Measurements from ENCODE around the gene ABHD6. TPM values are rescaled to one million over a fixed set of nuclear protein-coding genes. Genes with fewer than 3 reads are reported as not detected.

The ABHD6 gene
- total RNA-seq, 1 donor from 2014 or later = 7.7 TPM

DNA sequence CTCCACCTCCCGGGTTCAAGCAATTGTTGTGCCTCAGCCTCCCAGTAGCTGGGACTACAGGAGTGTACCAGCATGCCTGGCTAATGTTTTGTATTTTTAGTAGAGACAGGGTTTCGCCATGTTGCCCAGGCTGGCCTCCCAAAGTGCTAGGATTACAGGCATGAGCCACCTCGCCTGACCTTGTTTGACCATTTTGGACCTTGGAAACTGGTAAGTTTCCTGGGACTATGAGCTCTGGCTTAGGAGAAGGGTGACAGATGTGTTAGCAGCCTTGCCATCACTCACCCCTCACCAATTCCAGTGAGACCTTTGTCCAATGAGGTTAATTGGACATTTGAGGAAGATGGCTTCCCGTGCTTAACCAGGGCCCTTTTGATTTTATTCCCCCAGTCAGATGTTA lies 46.7 kb upstream of the ABHD6 start:
- no peak for DNase-seq (ENCODE audit: low read depth)
- TF ChIP-seq, protein P1, sequence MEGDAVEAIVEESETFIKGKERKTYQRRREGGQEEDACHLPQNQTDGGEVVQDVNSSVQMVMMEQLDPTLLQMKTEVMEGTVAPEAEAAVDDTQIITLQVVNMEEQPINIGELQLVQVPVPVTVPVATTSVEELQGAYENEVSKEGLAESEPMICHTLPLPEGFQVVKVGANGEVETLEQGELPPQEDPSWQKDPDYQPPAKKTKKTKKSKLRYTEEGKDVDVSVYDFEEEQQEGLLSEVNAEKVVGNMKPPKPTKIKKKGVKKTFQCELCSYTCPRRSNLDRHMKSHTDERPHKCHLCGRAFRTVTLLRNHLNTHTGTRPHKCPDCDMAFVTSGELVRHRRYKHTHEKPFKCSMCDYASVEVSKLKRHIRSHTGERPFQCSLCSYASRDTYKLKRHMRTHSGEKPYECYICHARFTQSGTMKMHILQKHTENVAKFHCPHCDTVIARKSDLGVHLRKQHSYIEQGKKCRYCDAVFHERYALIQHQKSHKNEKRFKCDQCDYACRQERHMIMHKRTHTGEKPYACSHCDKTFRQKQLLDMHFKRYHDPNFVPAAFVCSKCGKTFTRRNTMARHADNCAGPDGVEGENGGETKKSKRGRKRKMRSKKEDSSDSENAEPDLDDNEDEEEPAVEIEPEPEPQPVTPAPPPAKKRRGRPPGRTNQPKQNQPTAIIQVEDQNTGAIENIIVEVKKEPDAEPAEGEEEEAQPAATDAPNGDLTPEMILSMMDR (IDR thresholded peaks at IDR 0.05; ENCODE audit: insufficient read depth, low read length, poor library complexity, severe bottlenecking) = no peak
- Histone ChIP-seq H3K4me3 (ENCODE audit: low read depth, low read length) (no peak overlapping the region), H3K27me3 (ENCODE audit: control insufficient read depth, insufficient read depth, low read length) (no peaks in the 10 kb centered on the region), H3K36me3 (ENCODE audit: control insufficient read depth, insufficient read depth, low read length) (no peaks in the 10 kb centered on the region)

DNA sequence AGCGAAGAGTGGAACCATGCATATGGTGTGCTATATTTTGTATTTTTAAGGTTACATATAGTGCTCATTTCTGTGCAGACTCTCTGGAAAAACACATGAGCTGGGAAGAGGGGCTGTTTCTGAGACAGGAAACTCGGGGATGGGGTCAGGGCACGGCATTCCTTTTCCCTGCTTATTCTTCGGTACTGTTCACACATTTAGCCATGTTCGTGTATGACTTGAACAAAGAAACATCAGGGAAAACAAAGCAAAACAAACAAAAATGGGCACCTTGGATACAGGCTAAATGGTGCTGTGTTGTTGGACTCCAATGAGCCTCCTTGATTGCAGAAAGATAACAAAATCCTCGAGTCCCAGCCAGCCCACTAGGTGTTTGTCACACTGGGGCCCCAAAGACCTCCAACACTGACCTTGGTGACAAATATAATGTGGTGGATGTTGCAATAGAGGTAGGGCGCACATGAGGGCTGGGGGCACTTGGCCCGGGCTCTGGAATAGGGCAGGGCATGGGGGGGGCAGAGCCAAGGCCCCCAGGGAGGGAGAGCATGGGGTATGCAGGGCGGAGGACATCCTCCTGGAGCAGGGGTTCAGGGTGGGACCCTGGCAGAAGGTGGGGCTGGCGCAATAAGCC lies 46.1 kb upstream of the ABHD6 start:
- H3K27me3 ChIP-seq (ENCODE audit: control insufficient read depth, insufficient read depth, low read length) = no peaks in the 10 kb centered on the region
- no peak for DNase-seq (ENCODE audit: low read depth)
- no peak overlapping the region for H3K4me3 ChIP-seq (ENCODE audit: low read depth, low read length)
- TF ChIP-seq, protein P1 (IDR thresholded peaks at IDR 0.05; ENCODE audit: insufficient read depth, low read length, poor library complexity, severe bottlenecking) = no peak
- no peaks in the 10 kb centered on the region for H3K36me3 ChIP-seq (ENCODE audit: control insufficient read depth, insufficient read depth, low read length)

DNA sequence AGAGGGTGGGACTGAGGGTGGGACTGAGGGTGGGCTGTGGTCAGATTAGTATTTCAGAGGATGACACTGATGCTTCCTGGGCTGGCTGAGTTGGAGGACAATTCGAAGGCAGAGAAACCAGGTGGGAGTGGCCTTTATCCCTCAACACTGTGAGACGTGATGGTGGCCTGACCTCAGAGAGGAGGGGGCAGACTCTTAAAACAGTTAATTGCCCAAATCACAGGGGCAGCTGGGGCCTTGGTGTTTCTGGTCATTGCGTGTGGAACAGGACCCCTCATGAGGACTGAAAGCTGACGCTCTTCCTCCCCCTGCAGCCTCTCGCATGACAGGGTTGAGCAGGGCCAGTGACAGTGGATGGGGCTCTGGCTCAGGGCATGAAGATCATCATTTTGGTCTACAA lies 45.5 kb upstream of the ABHD6 start:
- TF ChIP-seq, protein P1 (IDR thresholded peaks at IDR 0.05; ENCODE audit: insufficient read depth, low read length, poor library complexity, severe bottlenecking) = no peak
- DNase-seq (ENCODE audit: low read depth) = no peak
- H3K36me3 ChIP-seq (ENCODE audit: control insufficient read depth, insufficient read depth, low read length) = no peaks in the 10 kb centered on the region
- no peak overlapping the region for H3K4me3 ChIP-seq (ENCODE audit: low read depth, low read length)
- no peaks in the 10 kb centered on the region for H3K27me3 ChIP-seq (ENCODE audit: control insufficient read depth, insufficient read depth, low read length)

DNA sequence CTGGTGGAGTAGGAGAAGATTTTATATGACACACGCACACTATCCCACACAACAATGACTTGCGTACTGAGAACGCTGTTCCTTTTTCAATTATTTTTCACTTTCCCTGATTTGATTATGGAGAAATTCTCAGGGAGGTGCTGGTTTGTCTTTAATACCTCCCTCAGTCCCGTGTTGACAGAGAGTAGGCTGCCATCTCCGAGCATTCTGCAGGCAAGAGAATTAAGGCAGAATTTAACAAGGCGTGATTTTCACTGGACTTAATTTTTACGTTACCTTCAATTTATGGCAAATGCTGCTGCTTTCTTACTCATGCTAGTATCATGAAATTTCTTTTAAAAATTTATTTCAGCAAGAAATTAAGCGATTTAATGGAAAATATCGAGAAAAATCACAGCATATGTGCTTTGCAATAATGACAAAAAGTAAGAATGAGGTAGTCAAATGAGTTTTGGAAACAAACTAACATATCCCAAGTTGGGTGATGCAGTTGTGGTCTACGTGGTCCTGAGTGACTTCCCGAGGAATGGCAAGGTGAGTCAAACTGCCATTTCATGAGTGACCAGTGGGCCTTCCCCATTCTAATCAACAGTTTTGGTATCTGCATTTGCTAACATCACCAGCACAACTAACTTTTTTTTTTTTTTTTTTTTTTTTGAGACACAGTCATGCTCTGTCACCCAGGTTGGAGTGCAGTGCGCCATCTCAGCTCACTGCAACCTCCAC lies 43.7 kb upstream of the ABHD6 start:
- no peak overlapping the region for H3K4me3 ChIP-seq (ENCODE audit: low read depth, low read length)
- TF ChIP-seq, protein P1 (IDR thresholded peaks at IDR 0.05; ENCODE audit: insufficient read depth, low read length, poor library complexity, severe bottlenecking) = no peak
- H3K36me3 ChIP-seq (ENCODE audit: control insufficient read depth, insufficient read depth, low read length) = no peaks in the 10 kb centered on the region
- DNase-seq (ENCODE audit: low read depth) = no peak
- H3K27me3 ChIP-seq (ENCODE audit: control insufficient read depth, insufficient read depth, low read length) = no peaks in the 10 kb centered on the region

DNA sequence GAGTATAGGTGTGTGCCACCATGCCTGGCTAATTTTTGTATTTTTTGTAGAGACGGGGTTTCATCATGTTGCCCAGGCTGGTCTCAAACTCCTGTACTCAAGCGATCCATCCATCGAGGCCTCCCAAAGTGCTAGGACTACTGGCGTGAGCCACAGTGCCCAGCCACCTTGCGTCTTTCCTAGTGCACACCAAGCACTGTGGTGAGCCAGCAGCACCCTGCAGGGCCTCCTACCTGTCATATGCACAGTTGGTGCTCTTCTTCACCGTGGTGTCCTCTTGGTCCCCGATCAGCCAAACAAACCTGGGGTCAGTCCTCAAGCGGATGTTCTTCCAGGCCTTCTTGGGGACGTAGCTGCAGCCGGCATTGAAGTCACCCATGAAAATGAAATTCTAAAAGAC lies 40.0 kb upstream of the ABHD6 start:
- TF ChIP-seq, protein P1 (IDR thresholded peaks at IDR 0.05; ENCODE audit: insufficient read depth, low read length, poor library complexity, severe bottlenecking) = no peak
- Histone ChIP-seq H3K36me3 (ENCODE audit: control insufficient read depth, insufficient read depth, low read length) (no peaks in the 10 kb centered on the region), H3K4me3 (ENCODE audit: low read depth, low read length) (no peak overlapping the region), H3K27me3 (ENCODE audit: control insufficient read depth, insufficient read depth, low read length) (peaks cover 2% of the 10 kb centered on the region)
- DNase-seq (ENCODE audit: low read depth) = no peak
